Neutrophil (primary cell): ENCODE data around the gene KCNJ9.
"Not testable (repeated sequence)": the region's sequence is repeated elsewhere in the genome, so short reads cannot be mapped to it uniquely, and the experiment has no call there.

Source experiments
- H3K27ac ChIP-seq: fragments of 200-600 bp; sonication (generic); 2 replicates; pipeline ENCODE4 v1.5.1; 2016; ENCODE audit warnings: mild to moderate bottlenecking, moderate library complexity
- H3K27me3 ChIP-seq: fragments of 200-600 bp; sonication (generic); 2 replicates; pipeline ENCODE4 v1.6.0; 2016; ENCODE audit warnings: mild to moderate bottlenecking
- H3K36me3 ChIP-seq: fragments of 200-600 bp; sonication (generic); 2 replicates; pipeline ENCODE4 v1.5.1; 2017
- H3K4me1 ChIP-seq, 2 experiments: fragments of 200-600 bp in 1 of 2; sonication (generic) in 1 of 2; 1 replicate in 1 of 2; 2 replicates in 1 of 2; pipeline versions ENCODE4 v1.5.1 to v1.6.1; 2013 to 2016; ENCODE audit warnings: low read depth in 1 of 2, low read length in 1 of 2, mild to moderate bottlenecking in 1 of 2, moderate library complexity in 1 of 2; ENCODE audit not compliant: control insufficient read depth in 1 of 2, insufficient read depth in 1 of 2
- H3K4me3 ChIP-seq, 2 experiments: fragments of 200-600 bp in 1 of 2; sonication (generic) in 1 of 2; 1 replicate in 1 of 2; 2 replicates in 1 of 2; pipeline ENCODE4 v1.5.1; 2013 to 2016; ENCODE audit warnings: low read depth in 1 of 2, low read length in 1 of 2, mild to moderate bottlenecking in 1 of 2, moderate library complexity in 1 of 2
- H3K9me3 ChIP-seq: fragments of 200-600 bp; sonication (generic); 2 replicates; pipeline ENCODE4 v1.5.1; 2016
- CTCF ChIP-seq: fragments of 200-600 bp; sonication (generic); IDR thresholded peaks from 2 replicates; pipeline ENCODE4 v1.5.1; 2016; ENCODE audit warnings: antibody characterized with exemption

The KCNJ9 gene

GRCh38 chr1:160108888-160109662, 27.7 kb downstream of the KCNJ9 start:
- no peak for TF ChIP-seq CTCF
- Histone ChIP-seq H3K4me1 (peaks cover 0 to 4% of the 10 kb centered on the region in 2 experiments), H3K9me3 (no peaks in the 10 kb centered on the region), H3K27ac (no peak overlapping the region), H3K4me3 (no peak overlapping the region), H3K27me3 (peaks cover 48% of the 10 kb centered on the region), H3K36me3 (no peaks in the 10 kb centered on the region)

GRCh38 chr1:160109686-160110085, 28.3 kb downstream of the KCNJ9 start:
- Histone ChIP-seq H3K4me1 (no peaks in the 10 kb centered on the region), H3K4me3 (no peak overlapping the region), H3K36me3 (no peaks in the 10 kb centered on the region), H3K27me3 (peaks cover 51% of the 10 kb centered on the region), H3K9me3 (no peaks in the 10 kb centered on the region), H3K27ac (no peak overlapping the region)
- no peak for TF ChIP-seq CTCF

- H3K4me1 ChIP-seq, H3K27ac ChIP-seq, H3K36me3 ChIP-seq, H3K4me3 ChIP-seq, H3K9me3 ChIP-seq: not testable (repeated sequence)
- peaks cover 49% of the 10 kb centered on the region for H3K27me3 ChIP-seq
Measured at GRCh38 chr1:160111462-160111861, 30.1 kb downstream of the KCNJ9 start.

GRCh38 chr1:160112357-160112756, 31.0 kb downstream of the KCNJ9 start:
- no peak overlapping the region for H3K27ac ChIP-seq
- no peaks in the 10 kb centered on the region for H3K9me3 ChIP-seq
- TF ChIP-seq CTCF = no peak
- H3K4me3 ChIP-seq = no peak overlapping the region
- no peaks in the 10 kb centered on the region for H3K4me1 ChIP-seq
- H3K36me3 ChIP-seq = no peaks in the 10 kb centered on the region
- peaks cover 49% of the 10 kb centered on the region for H3K27me3 ChIP-seq

- no peak overlapping the region for H3K4me3 ChIP-seq
- no peaks in the 10 kb centered on the region for H3K36me3 ChIP-seq
- no peak overlapping the region for H3K27ac ChIP-seq
- TF ChIP-seq CTCF = no peak
- peaks cover 54% of the 10 kb centered on the region for H3K27me3 ChIP-seq
- H3K9me3 ChIP-seq = no peaks in the 10 kb centered on the region
- no peaks in the 10 kb centered on the region for H3K4me1 ChIP-seq
Measured at GRCh38 chr1:160113407-160113806, 32.1 kb downstream of the KCNJ9 start.

GRCh38 chr1:160114085-160114484, 32.7 kb downstream of the KCNJ9 start:
- no peak overlapping the region for H3K27ac ChIP-seq
- H3K27me3 ChIP-seq = peaks cover 54% of the 10 kb centered on the region
- no peaks in the 10 kb centered on the region for H3K4me1 ChIP-seq
- no peaks in the 10 kb centered on the region for H3K36me3 ChIP-seq
- H3K9me3 ChIP-seq = no peaks in the 10 kb centered on the region
- TF ChIP-seq CTCF = no peak
- H3K4me3 ChIP-seq = no peak overlapping the region
